ENCODE measurements around the gene GBA2.

DNA sequence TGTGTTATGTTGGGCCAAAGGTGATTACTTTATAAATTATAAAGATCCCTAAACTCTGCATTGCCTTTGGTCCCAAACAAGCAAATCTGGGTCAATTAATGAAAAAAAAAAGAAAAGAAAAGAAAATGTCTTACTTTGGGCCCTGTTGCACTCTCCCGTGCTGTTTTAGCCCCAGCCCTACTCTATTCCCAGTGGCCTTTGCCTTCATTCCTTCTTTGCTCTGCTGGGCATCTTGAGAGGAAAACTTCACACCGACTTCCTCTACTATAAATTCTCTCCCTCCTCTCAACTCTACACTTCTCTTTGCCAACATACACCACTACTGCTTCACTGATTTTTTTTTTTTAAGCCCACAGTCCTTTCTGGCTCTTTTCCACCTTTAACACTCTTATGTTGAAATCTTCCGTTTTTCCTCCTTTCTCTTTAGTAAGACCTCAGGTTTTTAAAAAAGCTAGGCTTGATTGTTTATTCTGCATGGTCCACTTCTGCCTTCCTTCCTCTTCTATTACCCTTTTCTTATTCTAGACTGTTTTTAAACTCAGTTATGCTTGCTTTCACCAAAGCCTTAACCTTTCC lies 9.5 kb upstream of the GBA2 start:
- TF ChIP-seq CTCF (conservative IDR thresholded peaks at IDR 0.05 in 1 of 2, IDR thresholded peaks at IDR 0.05 in 1 of 2; ENCODE audit: extremely low read depth in 1 of 2, insufficient read depth in 1 of 2, low read depth in 1 of 2, low read length in 2 of 2): no peak
- no peak for TF ChIP-seq EZH2 (IDR thresholded peaks at IDR 0.05; ENCODE audit: borderline replicate concordance, low read length)

All from mammary epithelial cell (primary cell).